Measurements from ENCODE around the gene PKIG.

DNA sequence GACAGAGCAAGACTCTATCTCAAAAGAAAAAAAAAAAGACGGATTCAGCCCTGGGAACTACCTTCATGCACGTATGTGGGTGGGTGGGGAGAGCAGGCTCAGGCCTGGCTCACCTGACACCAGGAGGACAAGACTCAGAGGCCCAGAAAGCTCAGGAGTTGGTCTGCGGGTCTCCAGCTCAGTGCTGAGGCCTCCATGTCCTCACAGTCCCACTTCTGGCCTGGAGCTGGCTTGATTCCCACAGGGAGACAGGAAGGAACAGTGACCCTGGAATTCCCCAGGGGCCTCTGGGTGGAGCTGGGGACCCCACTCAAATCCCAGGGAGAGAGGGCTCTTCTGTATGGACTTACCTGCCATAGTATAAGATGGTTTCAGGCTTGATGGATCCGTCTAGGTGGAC is 53.5 kb downstream of the PKIG start:
- no peak for TF ChIP-seq SPI1 (IDR thresholded peaks at IDR 0.05; ENCODE audit: low read depth, low read length)
- TF ChIP-seq POLR2A (IDR thresholded peaks at IDR 0.05; ENCODE audit: low read depth, low read length) = no peak

Data from GM12891 (cell line).